MCF 10A (cell line): ENCODE data around the gene GOLGA2. TPM values are rescaled to one million over a fixed set of nuclear protein-coding genes. Genes with fewer than 3 reads are reported as not detected.

Source experiments
- BruUV-seq: library from RNA; stranded (reverse); fragments of 400-500 nt; replicated peaks from 2 replicates; lab custom pipeline; 2021; lab: Mats Ljungman, UMichigan
- CTCF ChIA-PET: fragments of 300-600 bp; sonication (Branson Sonifier 250); formaldehyde crosslinking; extraction: SDS; loops from one replicate; lab custom pipeline; 2021; ENCODE audit warnings: antibody characterized with exemption, inconsistent platforms; lab: Yijun Ruan, JAX
- POLR2A ChIA-PET: fragments of 300-600, 350-650 bp; sonication (Branson Sonifier 250); formaldehyde crosslinking; extraction: SDS; loops from one replicate; lab custom pipeline; 2020; ENCODE audit warnings: antibody characterized with exemption, inconsistent platforms; lab: Yijun Ruan, JAX
- DNase-seq: peaks from one replicate; pipeline ENCODE4 v3.0.0-alpha.2; 2018; ENCODE audit not compliant: unreplicated experiment
- H3K27ac Mint-ChIP-seq: one replicate; pipeline ENCODE4 v1.8.0; 2022; ENCODE audit warnings: mild to moderate bottlenecking, low read depth, mixed read lengths; ENCODE audit not compliant: unreplicated experiment
- H3K27me3 Mint-ChIP-seq: one replicate; pipeline ENCODE4 v1.8.0; 2022; ENCODE audit warnings: mixed read lengths; ENCODE audit not compliant: insufficient read depth, unreplicated experiment
- H3K36me3 Mint-ChIP-seq: one replicate; pipeline ENCODE4 v1.8.0; 2022; ENCODE audit warnings: mild to moderate bottlenecking, moderate library complexity, mixed read lengths; ENCODE audit not compliant: insufficient read depth, unreplicated experiment
- H3K4me1 Mint-ChIP-seq: one replicate; pipeline ENCODE4 v1.8.0; 2022; ENCODE audit warnings: mixed read lengths; ENCODE audit not compliant: insufficient read depth, unreplicated experiment
- H3K4me3 Mint-ChIP-seq: one replicate; pipeline ENCODE4 v1.8.0; 2022; ENCODE audit warnings: mild to moderate bottlenecking, moderate library complexity, mixed read lengths; ENCODE audit not compliant: unreplicated experiment
- H3K9me3 Mint-ChIP-seq: one replicate; pipeline ENCODE4 v1.8.0; 2022; ENCODE audit warnings: mixed read lengths; ENCODE audit not compliant: unreplicated experiment
- CTCF ChIP-seq: fragments of 200-600 bp; IDR thresholded peaks from one replicate; pipeline ENCODE4 v1.8.0; 2022; ENCODE audit warnings: antibody characterized with exemption, mild to moderate bottlenecking; ENCODE audit not compliant: unreplicated experiment
- intact Hi-C: fragments of 100-400 bp; cut with micrococcal nuclease; formaldehyde crosslinking; loops from 2 replicates; pipeline ENCODE4 v1.14.1; 2022
- total RNA-seq: library from RNA; stranded (reverse); gene quantifications from 2 replicates; pipeline ENCODE4 v1.2.3, GENCODE V29; 2022

The GOLGA2 gene
- total RNA-seq, 1 experiment from 2014 or later: 124 TPM

GRCh38 chr9:128294142-128294541 is 18.3 kb upstream of the GOLGA2 start:
- H3K4me1 Mint-ChIP-seq: peaks cover 7% of the 10 kb centered on the region
- no peak for TF ChIP-seq CTCF
- peaks cover 9% of the 10 kb centered on the region for H3K36me3 Mint-ChIP-seq
- BruUV-seq: no TSS peak
- H3K27ac Mint-ChIP-seq: no peak overlapping the region
- ChIA-PET POLR2A (interaction anchor here (0.6 kb wide), 2 partner anchors 13 to 125 kb away, joined by 3 to 4 read pairs; no protein-coding TSS in a partner anchor), CTCF (interaction anchor here (0.6 to 5.9 kb wide), 8 partner anchors 8 to 73 kb away, joined by 3 to 74 read pairs (median 4); no protein-coding TSS in a partner anchor)
- H3K4me3 Mint-ChIP-seq: no peak overlapping the region
- no peaks in the 10 kb centered on the region for H3K27me3 Mint-ChIP-seq
- DNase-seq: no peak
- intact Hi-C loops: loop anchor here (2.0 kb wide), 1 partner anchor 119 kb away; no protein-coding TSS in a partner anchor
- no peaks in the 10 kb centered on the region for H3K9me3 Mint-ChIP-seq

- CTCF ChIA-PET: interaction anchor here (0.8 to 5.9 kb wide), 6 partner anchors 8 to 68 kb away, joined by 3 to 74 read pairs (median 6); no protein-coding TSS in a partner anchor
- Mint-ChIP-seq H3K27ac (no peak overlapping the region), H3K4me1 (peaks cover 7% of the 10 kb centered on the region)
Observed at GRCh38 chr9:128293091-128293490, 17.3 kb upstream of the GOLGA2 start.

GRCh38 chr9:128292009-128292408 is 16.2 kb upstream of the GOLGA2 start:
- BruUV-seq: no TSS peak
- no peak for DNase-seq
- Mint-ChIP-seq H3K36me3 (peaks cover 19% of the 10 kb centered on the region), H3K27ac (no peak overlapping the region), H3K4me3 (no peak overlapping the region), H3K27me3 (no peaks in the 10 kb centered on the region), H3K4me1 (peaks cover 7% of the 10 kb centered on the region), H3K9me3 (no peaks in the 10 kb centered on the region)
- TF ChIP-seq CTCF: no peak
- ChIA-PET POLR2A (interaction anchor here (0.6 to 1.7 kb wide), 3 partner anchors 16 to 399 kb away, joined by 5 to 7 read pairs (median 6); partner anchors contain the start of genes GOLGA2 and SWI5), CTCF (interaction anchor here (0.5 to 3.0 kb wide), 5 partner anchors 12 to 431 kb away, joined by 3 to 11 read pairs (median 5); no protein-coding TSS in a partner anchor)
- intact Hi-C loops: no loop called here

More at GRCh38 chr9:128293091-128293490, 17.3 kb upstream of the GOLGA2 start:
- peaks cover 12% of the 10 kb centered on the region for H3K36me3 Mint-ChIP-seq
- BruUV-seq: no TSS peak
- no peak overlapping the region for H3K4me3 Mint-ChIP-seq
- intact Hi-C loops: no loop called here
- DNase-seq: no peak
- no peaks in the 10 kb centered on the region for H3K9me3 Mint-ChIP-seq
- POLR2A ChIA-PET: interaction anchor here (1.3 kb wide), 1 partner anchor 48 kb away, joined by 7 read pairs; no protein-coding TSS in a partner anchor
- H3K27me3 Mint-ChIP-seq: no peaks in the 10 kb centered on the region
- no peak for TF ChIP-seq CTCF

- CTCF ChIA-PET: interaction anchor here (1.9 kb wide), 1 partner anchor 53 kb away, joined by 7 read pairs; no protein-coding TSS in a partner anchor
- Mint-ChIP-seq H3K27ac (no peak overlapping the region), H3K9me3 (no peaks in the 10 kb centered on the region), H3K36me3 (peaks cover 19% of the 10 kb centered on the region), H3K4me3 (no peak overlapping the region), H3K4me1 (no peaks in the 10 kb centered on the region), H3K27me3 (no peaks in the 10 kb centered on the region)
- DNase-seq: no peak
- no peak for TF ChIP-seq CTCF
- POLR2A ChIA-PET: interaction anchor here (1.4 kb wide), 1 partner anchor 12 kb away, joined by 5 read pairs; the partner anchor contains the start of genes GOLGA2 and SWI5
- no TSS peak for BruUV-seq
- intact Hi-C loops: no loop called here
Observed at GRCh38 chr9:128288273-128289004, 12.6 kb upstream of the GOLGA2 start.
